Stimulated activated CD8-positive, alpha-beta memory T cell treated with anti-CD3 and anti-CD28 coated beads, Interleukin-12 subunit alpha, Interleukin-12 subunit beta, amount 100 ng/mL, for 24 hours (primary cell): ENCODE measurements around the gene BCORL1.

Source experiments
- DNase-seq: peaks from one replicate; pipeline ENCODE4 v3.0.0-alpha.2; 2020; ENCODE audit errors: extremely low read depth

The BCORL1 gene

GRCh38 chrX:130009658-130010223 is 27.3 kb downstream of the BCORL1 start:
- no peak for DNase-seq

DNA sequence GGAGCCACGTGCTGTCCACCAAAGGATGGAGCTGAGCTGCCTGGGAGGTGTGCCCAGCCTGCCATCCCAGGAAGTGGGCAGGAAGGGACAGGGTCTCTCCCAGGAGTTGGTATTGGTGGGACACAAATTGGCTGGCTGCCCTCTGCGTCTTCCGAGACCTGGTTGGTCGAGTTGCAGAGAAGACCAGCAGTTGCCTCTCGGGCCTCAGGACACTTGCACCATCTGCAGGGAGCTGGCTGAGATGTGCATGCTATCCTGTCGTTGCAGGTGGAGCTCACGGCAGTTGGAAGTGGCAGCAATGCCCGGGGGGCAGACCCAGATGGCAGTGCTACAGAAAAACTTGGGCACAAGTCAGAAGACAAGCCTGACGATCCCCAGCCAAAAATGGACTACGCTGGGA is 30.2 kb downstream of the BCORL1 start:
- DNase-seq: no peak

DNA sequence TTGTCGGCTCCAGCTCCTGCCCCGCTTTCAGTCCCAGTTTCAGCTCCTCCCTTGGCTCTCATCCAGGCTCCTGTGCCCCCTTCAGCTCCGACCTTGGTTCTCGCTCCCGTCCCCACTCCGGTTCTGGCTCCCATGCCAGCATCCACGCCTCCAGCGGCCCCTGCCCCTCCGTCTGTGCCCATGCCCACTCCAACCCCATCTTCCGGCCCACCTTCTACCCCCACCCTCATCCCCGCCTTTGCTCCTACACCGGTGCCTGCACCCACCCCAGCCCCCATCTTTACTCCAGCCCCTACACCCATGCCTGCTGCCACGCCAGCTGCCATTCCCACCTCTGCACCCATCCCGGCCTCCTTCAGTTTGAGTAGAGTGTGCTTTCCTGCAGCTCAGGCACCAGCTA is 31.2 kb downstream of the BCORL1 start:
- no peak for DNase-seq

DNA sequence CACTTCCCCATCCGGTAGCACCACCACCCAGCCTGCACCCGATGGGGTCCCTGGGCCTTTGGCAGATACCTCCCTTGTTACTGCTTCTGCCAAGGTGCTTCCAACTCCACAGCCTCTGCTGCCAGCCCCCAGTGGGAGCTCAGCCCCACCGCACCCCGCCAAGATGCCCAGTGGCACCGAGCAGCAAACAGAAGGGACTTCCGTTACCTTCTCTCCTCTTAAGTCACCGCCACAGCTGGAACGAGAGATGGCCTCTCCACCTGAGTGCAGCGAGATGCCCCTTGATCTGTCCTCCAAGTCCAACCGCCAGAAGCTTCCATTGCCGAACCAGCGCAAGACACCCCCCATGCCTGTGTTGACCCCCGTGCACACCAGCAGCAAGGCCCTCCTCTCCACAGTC is 31.9 kb downstream of the BCORL1 start:
- DNase-seq: no peak

DNA sequence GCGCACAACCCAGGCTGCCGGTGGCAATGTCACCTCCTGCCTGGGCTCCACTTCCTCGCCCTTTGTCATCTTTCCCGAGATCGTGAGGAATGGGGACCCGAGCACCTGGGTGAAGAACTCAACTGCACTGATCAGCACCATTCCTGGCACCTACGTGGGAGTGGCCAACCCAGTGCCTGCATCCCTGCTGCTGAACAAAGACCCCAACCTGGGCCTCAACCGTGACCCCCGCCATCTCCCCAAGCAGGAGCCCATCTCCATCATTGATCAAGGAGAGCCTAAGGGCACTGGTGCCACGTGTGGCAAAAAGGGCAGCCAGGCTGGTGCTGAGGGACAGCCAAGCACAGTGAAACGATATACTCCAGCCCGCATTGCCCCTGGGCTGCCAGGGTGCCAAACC is 32.3 kb downstream of the BCORL1 start:
- DNase-seq: no peak

GRCh38 chrX:130015181-130015580 is 32.7 kb downstream of the BCORL1 start:
- no peak for DNase-seq

- no peak for DNase-seq
Measured at GRCh38 chrX:130018143-130018542, 35.7 kb downstream of the BCORL1 start.

DNA sequence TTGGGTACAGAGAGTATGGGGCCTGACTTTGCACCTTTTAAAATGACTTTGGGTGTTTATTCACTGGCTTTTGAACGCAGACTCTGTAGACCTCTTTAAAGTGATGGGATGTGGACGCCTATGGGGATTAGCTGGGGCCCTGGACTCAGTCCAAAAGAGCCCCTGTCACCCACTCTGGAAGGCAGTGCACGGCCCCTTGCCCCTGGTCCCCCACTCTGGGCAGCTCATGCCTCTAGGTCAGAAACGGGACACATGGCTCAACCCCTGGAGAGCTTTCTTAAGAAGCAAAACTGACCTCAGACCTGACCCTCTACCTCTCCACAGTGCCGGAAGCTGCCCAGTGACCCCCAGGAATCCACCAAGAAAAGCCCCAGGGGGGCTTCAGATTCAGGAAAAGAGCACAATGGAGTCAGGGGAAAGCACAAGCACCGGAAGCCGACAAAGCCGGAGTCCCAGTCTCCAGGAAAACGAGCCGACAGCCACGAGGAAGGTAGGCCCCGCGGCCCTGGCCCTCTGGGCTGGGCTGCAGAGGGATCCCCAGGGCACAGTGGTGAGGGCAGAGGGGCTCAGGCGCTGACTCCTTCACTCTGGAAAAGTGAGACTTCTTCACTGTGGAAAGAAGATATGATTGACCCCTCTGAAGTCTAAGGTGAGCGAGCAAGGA is 38.4 kb downstream of the BCORL1 start:
- DNase-seq: no peak

GRCh38 chrX:130024127-130024526 is 41.7 kb downstream of the BCORL1 start:
- DNase-seq: peak; percentile 31

DNA sequence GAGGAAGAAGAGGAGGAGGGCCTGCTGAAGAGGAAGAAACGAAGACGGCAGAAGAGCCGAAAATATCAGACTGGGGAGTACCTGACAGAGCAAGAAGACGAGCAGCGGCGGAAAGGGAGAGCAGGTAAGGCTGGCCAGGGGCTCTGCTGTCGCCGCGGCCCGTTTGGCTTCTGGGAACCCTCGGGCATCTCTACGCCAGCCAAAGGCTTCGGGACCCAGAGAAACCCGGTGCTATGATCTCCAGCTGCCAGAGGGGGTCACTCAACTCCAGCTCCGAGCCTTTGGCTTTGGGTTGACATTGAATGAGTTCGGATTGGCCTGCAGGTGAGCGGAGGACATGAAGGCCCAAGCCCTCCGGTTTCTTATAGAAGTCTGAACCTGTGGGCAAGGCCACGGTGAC is 42.8 kb downstream of the BCORL1 start:
- no peak for DNase-seq

DNA sequence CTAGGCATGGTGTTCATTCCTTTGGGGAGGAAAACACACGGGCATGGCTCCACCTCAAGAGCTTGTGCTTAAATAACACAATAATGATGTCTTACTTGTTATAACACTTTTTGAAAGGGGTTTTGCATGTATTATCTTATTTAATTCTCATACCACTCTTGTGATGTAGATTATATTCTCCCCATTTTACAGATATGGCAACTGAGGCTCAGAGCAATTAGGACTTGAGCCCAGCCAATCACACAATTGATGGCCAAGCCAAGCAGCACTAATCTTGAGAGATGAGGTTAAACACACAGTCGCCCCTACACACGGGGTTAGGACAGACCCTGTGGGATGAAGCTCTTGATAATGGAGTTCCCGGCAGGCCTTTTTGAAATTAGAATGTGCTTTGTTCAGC is 45.1 kb downstream of the BCORL1 start:
- DNase-seq: no peak

DNA sequence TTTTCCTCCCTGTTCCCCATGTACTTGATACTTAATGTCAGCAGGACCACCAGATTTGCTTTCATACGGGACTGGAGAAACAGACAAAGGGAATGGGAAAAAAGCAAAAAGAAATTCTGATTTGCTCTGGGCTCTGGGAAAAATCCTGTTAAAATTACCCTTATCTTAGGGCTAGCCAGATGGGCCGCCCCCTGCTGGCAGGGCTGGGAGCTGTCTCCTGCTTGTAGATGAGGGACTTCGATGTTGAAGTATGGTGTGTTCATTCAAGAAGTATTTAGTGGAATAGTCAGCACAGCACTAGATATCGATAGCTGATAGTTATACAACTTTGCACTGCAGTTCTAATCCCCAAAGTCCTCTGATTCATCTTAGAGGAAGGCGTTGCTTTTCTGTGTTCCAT is 45.8 kb downstream of the BCORL1 start:
- DNase-seq: no peak

- DNase-seq: no peak
Measured at GRCh38 chrX:130030826-130031225, 48.4 kb downstream of the BCORL1 start.

DNA sequence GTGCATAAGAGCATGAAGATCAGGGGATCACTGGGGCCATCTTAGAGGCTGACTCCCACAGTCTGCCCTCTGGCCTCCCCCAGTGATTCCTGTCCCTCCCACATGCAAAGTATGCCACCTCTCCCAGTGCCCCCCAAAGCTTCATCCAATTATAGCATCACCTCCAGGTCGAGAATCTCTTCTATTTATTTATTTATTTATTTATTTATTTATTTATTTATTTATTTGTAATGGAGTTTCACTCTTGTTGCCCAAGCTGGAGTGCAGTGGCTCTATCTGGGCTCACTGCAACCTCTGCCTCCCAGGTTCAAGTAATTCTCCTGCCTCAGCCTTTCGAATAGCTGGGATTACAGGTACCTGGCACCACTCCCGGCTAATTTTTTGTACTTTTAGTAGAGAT is 50.1 kb downstream of the BCORL1 start:
- no peak for DNase-seq

GRCh38 chrX:130034178-130034577 is 51.7 kb downstream of the BCORL1 start:
- DNase-seq: no peak

GRCh38 chrX:130039847-130040246 is 57.4 kb downstream of the BCORL1 start:
- DNase-seq: no peak

GRCh38 chrX:130047416-130047815 is 65.0 kb downstream of the BCORL1 start:
- no peak for DNase-seq

DNA sequence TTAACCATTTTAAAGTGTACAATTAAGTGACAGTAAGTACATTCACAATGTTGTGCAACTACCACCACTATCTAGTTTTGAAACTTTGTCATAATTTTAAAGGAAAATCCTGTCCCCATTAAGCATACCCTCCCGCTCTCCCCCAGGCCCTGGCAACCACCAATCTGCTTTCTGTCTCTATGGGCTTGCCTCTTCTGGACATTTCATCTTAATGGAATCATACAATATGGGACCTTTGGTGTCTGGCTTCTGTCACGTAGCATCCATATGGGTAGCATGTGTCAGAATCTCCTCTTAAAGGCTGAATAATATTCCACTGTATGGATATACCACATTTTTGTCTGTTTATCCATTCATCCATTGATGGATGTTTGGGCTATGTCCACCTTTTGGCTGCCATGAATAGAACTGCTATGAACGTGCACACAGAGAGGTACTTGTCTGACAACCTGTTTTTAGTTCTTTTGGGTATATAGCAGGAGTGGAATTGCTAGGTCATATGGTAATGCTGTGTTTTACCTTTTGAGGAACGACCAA is 66.3 kb downstream of the BCORL1 start:
- DNase-seq: no peak

DNA sequence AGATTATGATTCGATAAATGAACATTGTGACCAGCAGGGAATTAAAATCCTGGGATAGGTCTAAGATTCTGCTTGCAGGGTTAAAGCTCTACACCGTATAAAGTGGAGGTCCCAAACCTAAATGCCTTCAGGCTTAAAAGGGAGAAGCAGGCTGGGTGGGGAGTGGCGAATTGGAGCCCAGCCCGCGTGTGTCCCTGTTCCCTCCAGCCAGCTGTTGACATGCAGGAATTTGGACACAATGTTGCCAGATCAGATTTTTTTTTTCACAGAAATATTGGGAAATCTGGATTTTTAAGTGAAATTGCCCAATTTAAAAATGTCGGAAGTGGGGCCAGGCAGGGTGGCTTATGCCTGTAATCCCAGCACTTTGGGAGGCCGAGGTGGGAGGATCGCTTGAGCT is 67.4 kb downstream of the BCORL1 start:
- no peak for DNase-seq

GRCh38 chrX:130051176-130051845 is 68.9 kb downstream of the BCORL1 start:
- no peak for DNase-seq

DNA sequence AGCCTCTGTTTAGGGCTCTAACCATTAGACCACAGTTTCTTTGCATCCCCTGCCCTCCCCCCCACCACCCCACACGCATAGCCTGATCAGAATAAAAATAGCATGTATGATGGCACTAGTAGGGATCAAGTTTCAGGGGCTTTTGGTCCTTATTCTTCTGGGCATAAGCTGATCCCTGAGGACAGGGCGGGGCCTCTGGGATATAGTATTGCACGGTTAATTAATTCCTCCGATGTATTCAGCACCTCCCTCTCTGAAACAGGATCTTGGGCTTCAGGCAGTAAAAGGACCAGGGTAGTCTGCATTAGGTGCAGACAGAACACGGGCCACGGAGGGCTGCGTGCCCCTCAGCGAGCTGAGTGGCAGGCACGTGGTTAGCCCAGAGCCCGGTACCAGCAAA is 70.8 kb downstream of the BCORL1 start:
- no peak for DNase-seq

DNA sequence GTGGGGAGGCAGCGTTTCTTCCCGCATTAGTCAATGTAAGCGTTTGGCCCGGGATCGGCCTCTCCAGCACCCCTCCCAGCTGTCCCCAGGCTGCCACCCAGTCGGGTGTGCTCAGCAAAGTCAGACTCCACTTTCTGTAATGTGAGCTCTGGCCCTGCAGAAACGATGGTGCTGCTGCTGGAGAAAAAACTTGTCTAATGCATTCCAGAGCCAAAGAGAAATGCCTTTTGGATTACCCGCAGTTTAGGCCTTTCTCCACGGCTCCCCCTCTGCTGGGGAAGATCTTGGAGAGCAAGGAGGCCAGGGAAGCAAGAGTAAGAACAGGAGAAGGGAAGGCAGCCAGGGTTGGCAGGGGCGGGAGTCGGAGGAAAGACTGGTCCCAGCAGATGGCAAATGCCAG is 72.7 kb downstream of the BCORL1 start:
- DNase-seq: no peak

- DNase-seq: no peak
Measured at GRCh38 chrX:130055899-130056298, 73.5 kb downstream of the BCORL1 start.
